Muscle layer of colon (tissue), 2 donors: ENCODE results near the gene CARD11.

Source experiments
- H3K27ac ChIP-seq: one replicate; pipeline ENCODE4 v1.7.0; 2013; ENCODE audit warnings: low read depth, mild to moderate bottlenecking, low read length, moderate library complexity
- H3K27me3 ChIP-seq, 2 donors: one replicate each; pipeline ENCODE4 v1.7.0; 2013; ENCODE audit warnings: low read length in 2 of 2, mild to moderate bottlenecking in 2 of 2; ENCODE audit not compliant: insufficient read depth in 2 of 2, control insufficient read depth in 1 of 2
- H3K36me3 ChIP-seq: one replicate; pipeline ENCODE4 v1.7.0; 2013; ENCODE audit warnings: mild to moderate bottlenecking, low read length; ENCODE audit not compliant: insufficient read depth
- H3K4me1 ChIP-seq: one replicate; pipeline ENCODE4 v1.7.0; 2013; ENCODE audit warnings: mild to moderate bottlenecking, low read length; ENCODE audit not compliant: insufficient read depth
- H3K4me3 ChIP-seq, 2 donors: one replicate each; pipeline ENCODE4 v1.7.0; 2013; ENCODE audit warnings: low read length in 2 of 2, low read depth in 1 of 2, mild to moderate bottlenecking in 1 of 2, moderate library complexity in 1 of 2
- H3K9ac ChIP-seq: one replicate; pipeline ENCODE4 v1.7.0; 2013; ENCODE audit warnings: low read length
- H3K9me3 ChIP-seq: one replicate; pipeline ENCODE4 v1.7.0; 2013; ENCODE audit warnings: mild to moderate bottlenecking, low read length
- donor health status: abdominal sarcoma.
- donor health status: Adenocarcinoma of cecum.

CARD11 gene

DNA sequence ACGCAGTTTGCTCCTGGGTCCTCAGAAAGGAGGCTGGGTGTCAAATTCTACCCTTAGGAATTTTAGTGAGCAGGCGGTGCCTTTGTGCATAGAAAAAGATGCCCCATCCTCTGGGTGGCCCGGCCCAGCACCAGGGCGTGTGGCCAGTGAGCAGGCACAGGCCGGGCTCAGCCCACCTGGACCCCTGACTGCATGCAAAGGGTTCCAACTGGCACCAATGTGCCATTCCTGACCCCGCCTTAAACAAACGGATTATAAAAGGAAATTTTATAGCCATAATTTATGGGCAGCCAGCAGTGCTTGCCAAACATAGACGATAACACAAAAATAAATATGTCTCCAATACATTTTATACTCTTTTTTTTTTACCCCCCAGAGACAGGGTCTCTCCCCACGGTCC lies 159.5 kb downstream of the CARD11 start:
- no peak overlapping the region for H3K27ac ChIP-seq
- no peaks in the 10 kb centered on the region for H3K36me3 ChIP-seq
- no peaks in the 10 kb centered on the region for H3K4me1 ChIP-seq
- H3K9me3 ChIP-seq = no peaks in the 10 kb centered on the region
- H3K9ac ChIP-seq = no peak overlapping the region
- no peaks in the 10 kb centered on the region for H3K27me3 ChIP-seq
- H3K4me3 ChIP-seq = no peak overlapping the region

DNA sequence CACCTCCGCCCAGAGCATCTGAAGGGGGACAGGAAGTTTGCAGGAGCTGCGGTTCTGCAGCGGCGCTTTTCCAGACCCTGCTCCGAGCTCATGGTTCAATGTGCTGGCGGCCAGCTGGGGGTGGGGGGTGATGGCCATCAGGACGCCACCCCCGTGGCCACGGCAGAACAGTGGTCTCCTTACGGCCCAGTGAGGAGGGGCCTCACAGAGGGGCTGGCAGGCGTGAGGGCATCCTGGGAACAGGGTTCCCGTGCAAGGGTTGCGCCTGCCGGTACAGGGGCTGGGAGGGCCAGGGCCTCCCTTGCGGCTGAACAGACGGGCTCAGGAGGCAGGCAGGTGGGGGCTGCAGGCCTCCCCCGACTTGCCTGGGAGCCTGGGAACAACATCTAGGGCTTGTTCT lies 160.6 kb downstream of the CARD11 start:
- Histone ChIP-seq H3K9ac (no peak overlapping the region), H3K9me3 (no peaks in the 10 kb centered on the region), H3K27ac (no peak overlapping the region), H3K27me3 (no peaks in the 10 kb centered on the region), H3K36me3 (no peaks in the 10 kb centered on the region), H3K4me1 (no peaks in the 10 kb centered on the region), H3K4me3 (no peak overlapping the region)

DNA sequence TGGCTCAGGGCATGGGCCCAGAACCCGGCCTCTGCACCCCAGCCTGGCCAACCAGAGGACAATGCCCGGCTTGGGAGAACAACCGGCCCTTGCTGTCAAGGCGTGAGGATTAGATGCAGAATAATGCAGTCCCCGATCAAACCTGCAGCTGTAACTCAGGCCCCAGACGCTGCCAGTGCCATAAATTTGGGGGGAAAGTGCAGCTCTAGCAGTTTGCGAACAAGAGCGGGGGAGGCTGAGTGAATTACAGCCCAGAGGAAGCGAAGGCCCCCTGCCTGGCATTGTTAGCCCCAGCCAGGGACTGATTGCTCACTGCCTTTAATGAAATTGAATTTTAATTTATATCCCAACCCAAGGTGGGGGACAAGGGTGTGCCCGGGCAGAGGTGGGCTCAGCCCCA lies 161.6 kb downstream of the CARD11 start:
- Histone ChIP-seq H3K27me3 (no peaks in the 10 kb centered on the region), H3K4me3 (no peak overlapping the region), H3K4me1 (no peaks in the 10 kb centered on the region), H3K9ac (no peak overlapping the region), H3K9me3 (no peaks in the 10 kb centered on the region), H3K27ac (no peak overlapping the region), H3K36me3 (no peaks in the 10 kb centered on the region)

DNA sequence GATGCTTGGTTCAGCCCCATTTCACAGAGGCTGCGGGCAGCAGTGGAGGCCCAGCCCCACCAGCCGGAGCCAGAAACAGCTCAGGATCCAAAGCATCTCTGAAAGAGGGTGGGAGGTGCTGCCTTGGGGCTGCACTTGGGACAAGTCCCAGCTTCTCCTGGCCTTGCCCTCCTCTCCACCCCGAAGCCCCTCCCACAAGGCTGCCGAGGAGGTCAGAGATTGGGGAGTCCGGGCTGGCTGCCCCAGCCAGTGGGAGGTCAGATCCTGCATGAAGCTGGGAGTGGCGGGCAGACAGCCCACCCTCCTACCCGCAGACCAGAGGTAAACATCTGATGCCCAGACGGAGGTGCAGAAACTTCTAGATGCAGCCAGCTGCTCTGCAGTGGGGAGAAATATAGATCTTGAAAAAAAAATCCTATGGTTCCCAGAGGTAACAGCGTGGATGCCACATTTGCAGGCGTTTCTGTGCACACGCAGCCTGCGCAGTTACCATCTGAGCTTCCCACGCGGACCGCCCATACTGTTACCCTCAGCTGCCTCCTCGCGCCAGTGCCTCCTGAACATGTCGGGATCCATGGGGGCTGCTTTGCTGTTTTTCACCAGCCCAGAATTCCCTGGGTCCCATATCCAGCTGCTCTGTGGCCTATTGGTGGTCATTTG lies 162.7 kb downstream of the CARD11 start:
- no peaks in the 10 kb centered on the region for H3K9me3 ChIP-seq
- peaks cover 0 to 5% of the 10 kb centered on the region in 2 donors for H3K27me3 ChIP-seq
- no peak overlapping the region for H3K9ac ChIP-seq
- H3K4me3 ChIP-seq = no peak overlapping the region
- no peaks in the 10 kb centered on the region for H3K4me1 ChIP-seq
- H3K27ac ChIP-seq = no peak overlapping the region
- H3K36me3 ChIP-seq = no peaks in the 10 kb centered on the region

DNA sequence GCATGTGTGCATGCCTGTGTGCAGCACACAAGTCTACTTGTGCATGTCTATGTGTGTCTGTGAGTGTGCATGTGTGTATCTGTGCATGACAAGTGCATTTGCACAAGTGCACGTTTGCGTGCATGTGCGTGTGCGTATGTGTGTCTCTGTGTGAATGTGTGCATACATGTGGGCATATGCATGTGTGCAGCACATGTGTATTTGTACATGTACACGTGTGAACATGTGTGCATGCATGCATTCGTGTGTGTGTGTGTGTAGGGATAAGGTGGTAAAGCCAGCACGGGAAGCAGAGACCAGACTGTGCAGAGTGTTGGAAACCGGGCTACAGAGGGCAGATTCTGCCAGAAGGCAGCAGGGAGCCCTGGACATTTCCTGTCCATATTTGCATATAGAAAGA lies 163.6 kb downstream of the CARD11 start:
- H3K27ac ChIP-seq = no peak overlapping the region
- no peak overlapping the region for H3K4me3 ChIP-seq
- no peaks in the 10 kb centered on the region for H3K4me1 ChIP-seq

DNA sequence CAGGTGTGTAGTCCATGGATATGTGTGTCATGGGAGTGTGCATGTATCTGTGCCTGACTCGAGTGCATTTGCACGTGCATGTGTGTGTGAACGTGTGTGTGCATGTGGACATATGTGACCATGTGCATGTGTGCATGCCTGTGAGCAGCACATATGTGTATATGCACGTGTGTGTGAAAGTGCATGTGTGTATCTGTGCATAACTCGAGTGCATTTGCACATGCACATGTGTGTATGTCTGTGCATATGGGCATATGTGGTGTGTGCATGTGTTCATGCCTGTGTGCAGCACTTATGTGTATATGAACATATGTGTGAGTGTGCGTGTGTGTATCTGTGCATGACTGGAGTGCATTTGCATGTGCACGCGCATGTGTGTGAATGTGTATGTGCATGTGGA lies 164.3 kb downstream of the CARD11 start:
- Histone ChIP-seq H3K27me3 (peaks cover 0 to 6% of the 10 kb centered on the region in 2 donors), H3K9me3 (no peaks in the 10 kb centered on the region), H3K36me3 (no peaks in the 10 kb centered on the region), H3K9ac (no peak overlapping the region), H3K4me3 (no peak overlapping the region), H3K27ac (no peak overlapping the region), H3K4me1 (no peaks in the 10 kb centered on the region)

More for the DNA sequence above, 163.6 kb downstream of the CARD11 start:
- Histone ChIP-seq H3K36me3 (no peaks in the 10 kb centered on the region), H3K27me3 (peaks cover 0 to 6% of the 10 kb centered on the region in 2 donors), H3K9ac (no peak overlapping the region), H3K9me3 (no peaks in the 10 kb centered on the region)

DNA sequence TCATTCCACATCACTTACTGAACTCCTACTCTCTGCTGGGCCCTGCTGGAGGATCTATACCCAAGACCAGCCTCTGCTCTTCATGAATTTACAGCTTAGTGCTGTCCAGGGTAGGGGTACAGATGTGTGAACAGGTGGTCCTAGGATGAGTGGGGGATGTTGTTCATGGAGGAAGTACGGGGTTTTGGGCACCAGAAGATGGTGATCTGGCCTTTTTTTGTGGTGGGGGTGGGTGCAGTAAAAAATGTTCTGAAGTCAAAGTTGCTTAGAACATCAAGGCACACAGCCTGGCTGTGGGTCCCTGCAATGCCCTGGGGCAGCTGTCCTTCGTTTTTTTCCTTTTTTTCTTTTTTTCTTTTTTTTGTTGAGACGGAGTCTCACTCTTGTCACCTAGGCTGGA lies 165.4 kb downstream of the CARD11 start:
- Histone ChIP-seq H3K4me3 (no peak overlapping the region), H3K9ac (no peak overlapping the region), H3K27me3 (peaks cover 0 to 6% of the 10 kb centered on the region in 2 donors), H3K4me1 (no peaks in the 10 kb centered on the region), H3K9me3 (no peaks in the 10 kb centered on the region), H3K27ac (no peak overlapping the region), H3K36me3 (no peaks in the 10 kb centered on the region)

DNA sequence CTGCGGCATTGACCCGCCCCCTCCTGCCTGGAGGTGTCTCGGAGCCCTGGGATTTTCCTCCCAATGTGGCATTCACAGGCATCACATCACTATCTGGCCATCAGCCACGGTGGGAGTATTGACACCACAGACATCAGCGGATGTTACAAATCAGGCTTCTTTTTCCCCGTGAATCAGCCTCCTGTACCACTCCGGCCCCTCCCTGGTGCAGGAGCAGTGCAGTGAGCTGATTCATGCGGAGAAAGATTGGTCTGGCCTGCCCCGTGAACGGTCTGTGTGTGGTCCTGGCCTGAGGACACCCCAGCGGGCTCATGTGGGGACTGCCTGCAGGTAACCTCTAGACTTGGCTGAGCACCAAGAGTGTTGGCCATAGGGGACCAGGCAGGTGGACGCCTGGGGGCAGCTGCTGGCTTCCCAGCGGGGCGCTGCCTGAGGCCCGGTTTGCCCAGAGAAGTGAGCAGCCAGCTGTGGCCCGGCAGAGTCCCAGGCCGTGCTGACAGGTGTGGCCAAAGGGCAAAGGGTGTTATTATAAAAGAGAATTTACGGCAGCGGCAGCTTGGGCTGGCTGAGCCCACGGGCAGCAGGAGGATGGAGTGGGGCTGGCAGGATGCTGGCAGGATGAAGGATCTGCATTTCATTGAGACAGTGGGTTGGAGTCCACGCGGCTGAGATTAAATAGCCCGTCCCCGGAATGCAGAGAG lies 167.5 kb downstream of the CARD11 start:
- no peak overlapping the region for H3K4me3 ChIP-seq
- H3K27me3 ChIP-seq = peaks cover 0 to 6% of the 10 kb centered on the region in 2 donors

DNA sequence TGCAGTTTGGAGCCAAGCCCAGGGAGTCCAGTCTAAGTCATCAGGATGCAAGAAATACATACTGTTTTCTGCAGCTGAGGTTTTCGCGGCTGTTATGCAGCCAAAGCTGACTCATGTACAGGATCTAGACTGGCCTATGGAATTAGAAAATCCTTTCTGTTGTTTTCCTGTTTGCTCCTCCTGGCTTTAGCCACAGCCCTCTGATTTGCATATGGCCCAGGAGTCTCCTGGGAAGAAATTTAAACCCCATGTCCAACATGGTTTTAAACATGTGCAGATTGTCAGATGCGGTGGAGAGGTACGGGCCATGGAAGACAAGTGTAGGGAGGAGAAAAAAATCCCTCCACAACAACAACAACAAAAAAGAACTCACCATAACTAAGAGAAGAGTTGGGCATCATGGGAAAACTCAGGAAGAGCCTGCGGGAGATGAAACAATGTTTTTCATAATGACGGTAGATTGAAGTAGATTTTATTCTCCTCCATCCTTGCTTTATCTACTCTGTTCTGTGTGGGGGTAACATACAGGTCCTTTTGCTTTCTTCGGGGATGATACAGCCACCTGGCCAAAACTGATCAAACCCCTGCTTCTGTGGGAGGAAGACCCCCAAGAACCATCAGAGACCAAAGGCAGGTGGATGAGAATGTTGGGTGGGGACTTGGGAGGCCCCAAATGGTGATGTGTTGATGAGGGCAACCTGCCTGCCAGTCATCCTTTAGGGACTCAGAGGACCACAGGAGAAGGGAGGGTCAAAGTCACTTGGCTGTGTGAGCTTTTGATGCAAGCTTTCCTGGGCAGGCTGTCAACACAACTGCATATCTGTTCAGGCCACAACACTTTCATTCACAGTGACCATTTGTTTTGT lies 169.7 kb downstream of the CARD11 start:
- peaks cover 0 to 6% of the 10 kb centered on the region in 2 donors for H3K27me3 ChIP-seq
- H3K27ac ChIP-seq = no peak overlapping the region

More for the DNA sequence above, 167.5 kb downstream of the CARD11 start:
- Histone ChIP-seq H3K9me3 (no peaks in the 10 kb centered on the region), H3K4me1 (no peaks in the 10 kb centered on the region), H3K9ac (no peak overlapping the region), H3K27ac (no peak overlapping the region), H3K36me3 (no peaks in the 10 kb centered on the region)

DNA sequence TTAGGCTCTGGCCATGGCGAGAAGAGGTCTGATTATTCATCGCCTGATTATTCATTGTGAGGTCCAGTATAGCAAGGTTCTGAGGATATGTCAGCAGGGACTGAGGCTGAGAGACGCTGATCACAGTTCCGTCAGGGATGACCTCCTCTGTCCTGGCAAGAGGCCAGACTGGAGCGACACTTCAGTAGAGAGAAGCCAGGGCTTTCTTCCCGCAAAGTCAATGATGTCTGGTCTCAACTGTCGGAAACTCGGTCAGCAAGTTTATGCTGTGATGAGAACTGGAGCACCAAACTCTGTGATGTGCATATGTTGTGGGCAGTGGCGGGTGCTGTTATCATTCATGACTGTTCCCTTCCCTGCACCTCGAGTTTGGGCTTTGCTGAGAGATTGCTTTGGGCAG lies 170.5 kb downstream of the CARD11 start:
- H3K4me1 ChIP-seq = no peaks in the 10 kb centered on the region
- H3K36me3 ChIP-seq = no peaks in the 10 kb centered on the region
- no peaks in the 10 kb centered on the region for H3K9me3 ChIP-seq
- H3K4me3 ChIP-seq = no peak overlapping the region
- no peak overlapping the region for H3K9ac ChIP-seq
- H3K27ac ChIP-seq = no peak overlapping the region
- peaks cover 0 to 6% of the 10 kb centered on the region in 2 donors for H3K27me3 ChIP-seq

More for the DNA sequence above, 169.7 kb downstream of the CARD11 start:
- Histone ChIP-seq H3K4me1 (no peaks in the 10 kb centered on the region), H3K9ac (no peak overlapping the region), H3K4me3 (no peak overlapping the region), H3K9me3 (no peaks in the 10 kb centered on the region), H3K36me3 (no peaks in the 10 kb centered on the region)

DNA sequence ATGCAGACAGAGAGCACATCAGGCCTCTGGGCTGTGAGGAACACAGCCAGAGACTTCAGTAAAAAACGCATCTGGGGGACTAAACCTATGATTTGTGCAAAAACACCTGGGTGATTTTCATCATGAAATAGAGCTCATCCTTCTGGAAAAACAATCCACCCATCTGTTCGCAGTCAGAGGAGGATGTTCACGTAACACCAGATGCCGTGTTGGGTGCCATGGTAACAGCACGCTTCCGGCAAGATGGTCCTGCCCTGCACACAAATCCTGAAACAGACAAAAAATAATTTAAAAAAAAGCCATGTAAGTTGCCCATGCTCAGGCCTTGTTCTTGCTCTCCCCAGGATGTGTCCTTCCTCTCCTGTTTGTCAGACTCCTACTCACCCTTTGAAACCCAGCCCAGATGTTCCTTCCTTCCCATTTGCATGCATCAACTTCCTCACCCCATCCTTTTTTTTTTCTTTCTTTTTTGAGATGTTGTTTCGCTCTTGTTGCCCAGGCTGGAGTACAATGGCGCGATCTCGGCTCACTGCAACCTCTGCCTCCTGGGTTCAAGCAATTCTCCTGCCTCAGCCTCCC lies 171.3 kb downstream of the CARD11 start:
- Histone ChIP-seq H3K27ac (no peak overlapping the region), H3K36me3 (no peaks in the 10 kb centered on the region), H3K9me3 (no peaks in the 10 kb centered on the region), H3K27me3 (peaks cover 0 to 6% of the 10 kb centered on the region in 2 donors), H3K4me1 (no peaks in the 10 kb centered on the region), H3K4me3 (no peak overlapping the region), H3K9ac (no peak overlapping the region)
